Left ventricle myocardium inferior (tissue), 1 donor: ENCODE results near the gene MAGI1. TPM values are rescaled to one million over a fixed set of nuclear protein-coding genes. Genes with fewer than 3 reads are reported as not detected.

ENCODE experiments used
- DNase-seq: peaks from one replicate; pipeline ENCODE4 v3.0.0-alpha.2; 2020
- H3K27ac ChIP-seq: fragments of 200-600 bp; replicated peaks from 2 replicates; pipeline ENCODE4 v1.8.0; 2021
- H3K27me3 ChIP-seq: fragments of 200-600 bp; 2 replicates; pipeline ENCODE4 v1.8.0; 2021; ENCODE audit warnings: low read depth
- H3K36me3 ChIP-seq: fragments of 200-600 bp; 2 replicates; pipeline ENCODE4 v1.8.0; 2021
- H3K4me1 ChIP-seq: fragments of 200-600 bp; 2 replicates; pipeline ENCODE4 v1.8.0; 2021
- H3K4me3 ChIP-seq: fragments of 200-600 bp; 2 replicates; pipeline ENCODE4 v1.8.0; 2021; ENCODE audit warnings: mild to moderate bottlenecking, moderate library complexity
- H3K9me3 ChIP-seq: fragments of 200-600 bp; replicated peaks from 2 replicates; pipeline ENCODE4 v1.8.0; 2021
- intact Hi-C: fragments of 100-400 bp; cut with micrococcal nuclease; formaldehyde crosslinking; loops from one replicate; pipeline ENCODE4 v1.11.0; 2022
- total RNA-seq: library from RNA; stranded (reverse); fragmentation: NEBNext Ultra II Directional; extraction: Animal tissue kit (Norgen Biotek cat#: 25700); gene quantifications from one replicate; pipeline ENCODE4 v1.2.1, GENCODE V29; 2021
- TF ChIP-seq, protein P1 (sequence below): fragments of 200-600 bp; IDR thresholded peaks from 2 replicates; pipeline ENCODE4 v1.8.0; 2021; ENCODE audit warnings: antibody characterized with exemption, mild to moderate bottlenecking, borderline replicate concordance
- donor health status: DM: no; HTN: yes; CAD: no; lungs with severe emphysema.

Gene MAGI1
- total RNA-seq, 1 donor from 2014 or later, result 36.6 TPM

DNA sequence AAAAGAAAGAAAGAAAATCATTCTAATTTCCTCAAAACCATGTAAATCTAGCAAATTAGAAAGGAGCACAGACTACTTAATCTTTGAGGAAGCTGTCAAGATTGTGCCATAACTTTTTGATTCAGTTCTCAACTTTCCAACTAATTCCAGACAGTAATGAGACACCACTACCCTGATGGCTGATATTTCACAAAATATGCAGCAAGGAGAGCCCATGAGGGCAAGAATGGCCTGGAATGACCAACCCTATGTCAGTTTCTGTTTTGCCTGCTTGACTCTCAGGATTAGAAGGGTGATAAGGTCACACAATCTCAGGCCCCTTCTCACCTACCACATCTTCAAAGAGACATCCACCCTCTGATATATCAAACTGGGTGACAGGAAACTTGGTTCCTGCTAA is 134.7 kb downstream of the MAGI1 start:
- no peaks in the 10 kb centered on the region for H3K9me3 ChIP-seq
- peaks cover 42% of the 10 kb centered on the region for H3K4me1 ChIP-seq
- no peaks in the 10 kb centered on the region for H3K27me3 ChIP-seq
- H3K27ac ChIP-seq, result no peak overlapping the region
- H3K36me3 ChIP-seq, result no peaks in the 10 kb centered on the region
- no peak for DNase-seq
- H3K4me3 ChIP-seq, result no peak overlapping the region
- intact Hi-C loops, result no loop called here
- TF ChIP-seq, protein P1, sequence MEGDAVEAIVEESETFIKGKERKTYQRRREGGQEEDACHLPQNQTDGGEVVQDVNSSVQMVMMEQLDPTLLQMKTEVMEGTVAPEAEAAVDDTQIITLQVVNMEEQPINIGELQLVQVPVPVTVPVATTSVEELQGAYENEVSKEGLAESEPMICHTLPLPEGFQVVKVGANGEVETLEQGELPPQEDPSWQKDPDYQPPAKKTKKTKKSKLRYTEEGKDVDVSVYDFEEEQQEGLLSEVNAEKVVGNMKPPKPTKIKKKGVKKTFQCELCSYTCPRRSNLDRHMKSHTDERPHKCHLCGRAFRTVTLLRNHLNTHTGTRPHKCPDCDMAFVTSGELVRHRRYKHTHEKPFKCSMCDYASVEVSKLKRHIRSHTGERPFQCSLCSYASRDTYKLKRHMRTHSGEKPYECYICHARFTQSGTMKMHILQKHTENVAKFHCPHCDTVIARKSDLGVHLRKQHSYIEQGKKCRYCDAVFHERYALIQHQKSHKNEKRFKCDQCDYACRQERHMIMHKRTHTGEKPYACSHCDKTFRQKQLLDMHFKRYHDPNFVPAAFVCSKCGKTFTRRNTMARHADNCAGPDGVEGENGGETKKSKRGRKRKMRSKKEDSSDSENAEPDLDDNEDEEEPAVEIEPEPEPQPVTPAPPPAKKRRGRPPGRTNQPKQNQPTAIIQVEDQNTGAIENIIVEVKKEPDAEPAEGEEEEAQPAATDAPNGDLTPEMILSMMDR, result no peak

DNA sequence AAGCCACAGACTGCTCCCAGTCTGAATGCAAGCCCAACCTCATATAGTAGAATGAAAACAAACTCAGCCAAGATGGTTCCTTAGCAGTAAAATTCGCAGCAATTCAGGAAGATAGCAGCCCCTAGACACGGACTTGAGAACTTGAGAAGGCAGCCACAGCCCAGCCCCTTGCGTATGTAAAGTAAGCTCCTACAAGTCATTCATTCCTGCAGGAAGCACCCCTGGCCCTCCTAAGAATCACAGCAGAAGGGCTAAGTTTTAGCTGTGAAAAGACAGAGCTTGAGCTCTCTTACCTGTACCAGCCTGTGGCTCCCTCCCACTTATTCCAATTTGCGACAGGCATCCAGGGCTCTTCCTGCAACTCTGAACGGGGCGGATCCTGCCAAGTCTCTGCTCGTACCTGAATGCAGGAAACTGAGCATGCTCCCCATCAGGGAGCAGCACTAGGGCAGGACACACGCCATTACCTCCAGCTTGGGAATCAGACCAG is 136.4 kb downstream of the MAGI1 start:
- TF ChIP-seq, protein P1, result no peak
- Histone ChIP-seq H3K4me3 (no peak overlapping the region), H3K36me3 (no peaks in the 10 kb centered on the region), H3K27me3 (no peaks in the 10 kb centered on the region), H3K27ac (no peak overlapping the region), H3K4me1 (peaks cover 42% of the 10 kb centered on the region), H3K9me3 (no peaks in the 10 kb centered on the region)
- DNase-seq, result no peak
- intact Hi-C loops, result no loop called here

DNA sequence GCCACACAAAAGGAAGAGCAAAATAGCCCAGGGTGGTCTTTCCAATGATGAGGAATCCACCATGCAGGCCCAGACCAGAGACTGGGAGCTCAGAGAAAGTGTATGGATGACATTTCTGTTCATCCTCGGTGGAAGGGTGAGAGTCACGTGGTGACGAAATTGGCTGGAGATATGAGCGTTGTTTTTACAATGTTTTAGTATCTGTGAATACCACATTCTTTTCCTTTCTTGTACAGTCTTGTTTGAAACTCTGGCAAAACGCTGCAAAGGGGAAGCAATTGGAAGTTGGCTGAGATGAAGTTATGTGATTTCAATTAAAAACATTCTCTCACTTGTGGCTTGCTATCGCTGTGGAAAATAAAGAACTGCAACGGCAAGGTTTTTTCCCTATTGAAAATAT is 137.5 kb downstream of the MAGI1 start:
- Histone ChIP-seq H3K4me3 (no peak overlapping the region), H3K36me3 (no peaks in the 10 kb centered on the region), H3K27me3 (no peaks in the 10 kb centered on the region), H3K9me3 (no peaks in the 10 kb centered on the region), H3K27ac (no peak overlapping the region), H3K4me1 (peaks cover 39% of the 10 kb centered on the region)
- intact Hi-C loops, result no loop called here
- TF ChIP-seq, protein P1, result no peak
- DNase-seq, result no peak

DNA sequence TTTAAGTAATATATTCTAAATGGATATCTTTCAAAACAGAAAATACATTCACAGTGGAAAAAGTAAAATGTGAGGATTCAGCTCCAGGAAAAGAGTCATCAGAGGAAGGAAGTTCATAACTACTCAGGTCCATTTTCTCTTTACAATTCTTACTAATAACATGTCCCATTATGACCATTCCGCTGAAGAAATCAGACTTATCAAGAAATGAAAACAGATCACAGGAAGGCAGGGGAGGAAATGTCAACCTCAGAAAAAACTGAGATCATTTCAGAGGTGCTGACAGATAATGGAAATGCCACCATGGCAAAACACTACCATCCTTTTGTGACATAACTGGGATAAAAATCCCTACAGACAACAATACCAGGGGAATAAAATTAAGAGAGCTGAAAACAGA is 139.5 kb downstream of the MAGI1 start:
- Histone ChIP-seq H3K36me3 (no peaks in the 10 kb centered on the region), H3K4me3 (no peak overlapping the region), H3K9me3 (no peaks in the 10 kb centered on the region), H3K4me1 (peaks cover 50% of the 10 kb centered on the region), H3K27ac (no peak overlapping the region), H3K27me3 (no peaks in the 10 kb centered on the region)
- TF ChIP-seq, protein P1, result no peak
- intact Hi-C loops, result no loop called here
- DNase-seq, result no peak

DNA sequence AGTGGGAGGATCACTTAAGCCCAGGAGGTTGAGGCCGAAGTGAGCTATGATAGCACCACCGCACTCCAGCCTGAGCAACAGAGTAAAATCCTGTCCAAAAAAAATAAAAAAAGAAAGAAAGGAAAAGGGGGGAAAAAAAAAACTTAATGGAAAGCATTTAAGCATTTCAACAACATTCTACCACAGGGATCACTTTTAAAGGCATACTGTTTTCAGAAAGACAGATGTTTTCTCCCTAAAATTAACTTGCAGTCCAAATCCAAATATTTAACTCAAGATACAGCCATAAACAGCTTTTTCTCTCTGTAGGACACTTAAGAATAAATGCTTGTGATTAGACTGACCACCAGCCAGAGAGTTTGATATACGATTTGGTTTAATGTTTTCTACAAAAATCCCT is 141.0 kb downstream of the MAGI1 start:
- no peaks in the 10 kb centered on the region for H3K27me3 ChIP-seq
- H3K9me3 ChIP-seq, result no peaks in the 10 kb centered on the region
- intact Hi-C loops, result no loop called here
- no peak overlapping the region for H3K4me3 ChIP-seq
- H3K4me1 ChIP-seq, result peaks cover 55% of the 10 kb centered on the region
- H3K36me3 ChIP-seq, result no peaks in the 10 kb centered on the region
- no peak for DNase-seq
- TF ChIP-seq, protein P1, result no peak
- no peak overlapping the region for H3K27ac ChIP-seq

DNA sequence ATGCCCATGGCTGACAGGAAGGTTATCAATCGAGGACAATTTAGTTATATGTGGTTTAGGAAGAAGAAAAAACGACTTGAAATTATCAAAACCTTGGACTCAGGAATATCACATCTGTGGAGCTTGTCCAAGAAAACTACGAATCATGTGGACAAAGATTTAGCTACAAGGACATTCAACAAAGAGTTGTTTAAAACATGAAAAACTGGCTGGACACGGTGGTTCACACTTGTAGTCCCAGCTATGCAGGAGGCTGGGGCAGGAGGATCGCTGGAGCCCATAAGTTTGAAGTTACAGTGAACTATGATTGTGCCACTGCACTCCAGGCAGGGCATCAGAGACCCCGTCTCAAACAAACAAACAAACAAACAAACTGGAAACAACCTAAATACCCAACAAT is 142.4 kb downstream of the MAGI1 start:
- H3K4me3 ChIP-seq, result no peak overlapping the region
- H3K27ac ChIP-seq, result no peak overlapping the region
- no peaks in the 10 kb centered on the region for H3K9me3 ChIP-seq
- TF ChIP-seq, protein P1, result no peak
- H3K27me3 ChIP-seq, result no peaks in the 10 kb centered on the region
- H3K4me1 ChIP-seq, result peaks cover 42% of the 10 kb centered on the region
- intact Hi-C loops, result no loop called here
- no peak for DNase-seq
- no peaks in the 10 kb centered on the region for H3K36me3 ChIP-seq
